HG03575 (cell line): Measurements from ENCODE around the gene COL18A1.

ENCODE experiments used
- ATAC-seq: cut with Tn5 transposase; IDR thresholded peaks from one replicate; pipeline ENCODE4 v1.9.1; 2021; ENCODE audit not compliant: unreplicated experiment, insufficient number of reproducible peaks, low FRiP score; ENCODE audit errors: extremely low read depth

Gene COL18A1

DNA sequence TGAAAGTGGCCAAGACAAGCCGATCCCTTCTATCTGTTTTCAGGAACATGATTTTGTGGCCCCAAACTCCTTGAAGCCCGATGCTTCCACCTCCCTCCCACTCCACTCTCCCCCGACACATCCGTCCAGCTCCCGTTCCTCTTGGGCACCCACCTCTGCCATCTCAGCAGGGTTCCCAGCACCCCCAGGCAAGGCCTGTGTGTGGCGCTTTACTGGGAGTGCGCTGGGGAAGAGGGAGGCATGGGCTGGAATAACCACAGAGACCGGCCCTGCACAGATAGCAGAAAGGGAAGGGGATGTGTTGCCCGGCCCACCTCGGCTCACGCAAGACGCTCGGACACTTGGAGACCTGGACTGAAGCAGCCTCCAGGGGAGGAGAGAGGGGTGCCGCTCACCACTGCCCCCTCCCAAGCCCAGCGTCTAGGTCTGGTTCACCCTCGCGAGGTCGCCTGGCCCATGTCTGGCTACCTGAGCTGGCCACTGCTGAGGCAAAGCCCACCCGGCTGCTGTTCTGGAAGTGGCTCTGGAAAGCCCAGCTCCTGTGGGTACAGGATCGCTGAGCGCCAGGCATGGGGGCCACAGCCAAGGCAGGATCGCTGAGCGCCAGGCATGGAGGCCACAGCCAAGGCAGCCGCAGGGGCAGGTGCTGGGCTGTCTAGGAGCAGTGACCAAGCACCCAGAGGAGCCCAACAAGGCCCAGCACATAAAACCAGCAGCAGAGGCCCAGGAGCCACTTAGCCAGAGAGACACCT, 23.8 kb upstream of the COL18A1 start:
- ATAC-seq, result no peak

DNA sequence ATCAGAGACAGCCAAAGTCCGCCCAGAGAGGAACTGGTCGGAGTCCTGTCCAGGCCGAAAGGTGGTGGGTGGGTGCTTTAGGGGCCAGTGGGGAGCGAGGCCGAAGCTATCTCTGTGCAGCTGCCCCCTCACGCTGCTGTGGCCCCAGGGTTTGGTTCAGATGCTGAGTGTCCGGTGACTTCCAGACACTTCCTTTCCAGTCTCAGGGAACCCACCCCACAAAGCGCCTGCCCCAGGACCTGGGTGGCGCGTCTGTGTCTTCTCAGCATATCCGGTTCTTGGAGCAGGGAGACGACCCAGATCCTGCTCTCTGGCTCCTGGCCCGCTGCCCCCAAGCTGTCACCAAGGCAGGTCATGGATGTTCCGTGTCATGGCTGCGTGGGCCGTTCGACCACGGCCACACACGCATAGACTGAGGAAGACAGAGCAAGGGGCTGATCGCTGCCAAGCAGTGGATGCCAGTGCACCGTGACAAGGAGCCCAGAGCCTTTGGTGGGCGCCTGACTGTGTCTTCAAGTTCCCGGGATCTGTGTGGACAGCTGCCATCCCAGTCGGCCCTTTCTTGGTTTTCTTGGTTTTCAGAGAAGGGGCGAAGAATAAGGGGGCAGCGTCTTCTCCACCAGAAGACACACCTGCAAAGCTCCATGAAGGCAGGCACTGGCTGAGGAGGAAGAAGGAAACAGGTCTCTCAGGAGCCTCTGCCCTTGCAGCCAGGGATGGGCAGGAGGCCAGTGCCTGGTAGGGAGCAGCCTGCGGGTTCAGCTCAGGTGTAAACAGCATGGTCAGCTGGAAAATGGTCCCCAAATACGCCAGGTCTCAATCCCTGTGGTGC, 22.9 kb upstream of the COL18A1 start:
- ATAC-seq, result no peak

- ATAC-seq, result no peak
These were observed 22.3 kb upstream of the COL18A1 start for GRCh38 chr21:45382697-45382997.

DNA sequence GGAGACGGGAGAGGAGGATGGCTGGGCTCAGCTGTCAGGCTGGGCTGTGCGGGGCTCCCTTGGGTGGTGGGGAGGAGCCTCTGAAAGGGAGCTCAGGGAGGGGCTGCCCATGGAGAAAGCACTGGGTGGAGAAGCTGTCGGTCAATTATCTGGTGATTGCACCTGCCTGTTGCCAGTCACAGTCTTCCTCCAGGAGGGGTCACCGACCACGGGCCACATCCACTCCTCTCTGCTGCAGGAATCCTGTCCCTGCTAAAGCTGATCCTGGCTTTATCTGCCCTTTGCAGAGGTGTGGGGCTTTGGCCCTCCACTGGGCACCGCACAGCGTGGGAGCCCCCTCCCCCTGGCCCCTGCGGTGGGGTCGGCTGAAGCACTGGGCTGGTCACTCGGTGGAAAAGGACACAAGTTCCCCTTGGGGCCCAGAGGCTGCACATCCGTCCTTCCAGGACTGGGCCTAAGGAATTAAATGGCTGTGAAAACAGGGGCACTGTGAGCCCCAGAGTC, 21.8 kb upstream of the COL18A1 start:
- ATAC-seq, result no peak

DNA sequence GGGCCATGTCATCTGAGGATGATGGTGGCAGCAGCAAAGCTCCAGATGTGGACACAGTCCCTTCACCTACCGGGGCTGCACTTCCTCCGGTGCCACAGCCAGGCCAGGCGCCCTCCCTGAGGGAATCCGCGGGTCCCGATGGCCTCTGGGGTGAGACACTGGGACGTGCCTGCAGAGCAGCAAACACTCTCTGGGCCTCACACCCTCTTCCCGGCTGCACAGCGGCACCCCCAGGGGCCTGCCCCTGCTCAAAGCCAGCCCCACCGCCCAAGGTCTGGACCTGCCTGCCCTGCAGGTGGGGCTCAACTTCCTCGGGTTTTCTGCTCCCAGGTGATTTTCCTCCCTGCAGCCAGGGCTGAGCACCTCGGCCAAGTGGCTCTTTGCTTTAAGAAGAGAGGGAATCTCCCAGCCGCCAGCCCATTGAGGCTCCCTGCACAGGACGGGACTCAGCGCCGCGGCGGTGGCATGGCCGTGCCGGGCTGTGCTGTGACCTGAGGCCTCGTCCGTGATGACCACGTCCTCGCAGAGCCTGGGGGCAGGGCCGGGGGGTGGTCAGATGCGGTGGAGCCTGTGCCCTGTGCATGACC, 21.3 kb upstream of the COL18A1 start:
- ATAC-seq, result no peak

- no peak for ATAC-seq
These were observed 20.1 kb upstream of the COL18A1 start for GRCh38 chr21:45384656-45385548.

DNA sequence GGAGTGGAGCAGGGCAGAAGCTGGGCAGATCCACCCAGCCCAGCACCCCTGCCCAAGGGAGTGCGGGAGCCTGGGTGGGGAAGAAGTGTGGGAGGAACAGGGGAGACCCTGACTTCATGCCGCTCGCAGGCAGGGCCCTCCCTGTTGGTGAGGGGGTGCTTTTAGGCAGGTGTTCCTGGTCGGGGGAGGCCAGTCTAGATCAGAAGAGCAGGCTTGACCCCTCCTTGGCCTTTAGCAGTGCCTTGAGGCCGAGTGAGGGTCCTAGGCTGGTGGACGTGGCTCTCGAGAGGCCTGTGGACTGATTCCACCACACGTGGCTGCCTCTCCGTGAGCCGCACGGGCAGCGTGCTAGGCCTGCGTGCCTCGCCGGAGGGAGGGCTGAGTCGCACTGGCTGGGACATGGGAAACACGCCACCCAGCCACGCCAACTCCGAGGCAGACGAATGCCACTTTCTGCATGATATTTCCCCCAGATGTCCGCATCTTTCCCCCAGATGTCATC, 19.4 kb upstream of the COL18A1 start:
- no peak for ATAC-seq

GRCh38 chr21:45386336-45386727, 18.6 kb upstream of the COL18A1 start:
- ATAC-seq, result no peak

DNA sequence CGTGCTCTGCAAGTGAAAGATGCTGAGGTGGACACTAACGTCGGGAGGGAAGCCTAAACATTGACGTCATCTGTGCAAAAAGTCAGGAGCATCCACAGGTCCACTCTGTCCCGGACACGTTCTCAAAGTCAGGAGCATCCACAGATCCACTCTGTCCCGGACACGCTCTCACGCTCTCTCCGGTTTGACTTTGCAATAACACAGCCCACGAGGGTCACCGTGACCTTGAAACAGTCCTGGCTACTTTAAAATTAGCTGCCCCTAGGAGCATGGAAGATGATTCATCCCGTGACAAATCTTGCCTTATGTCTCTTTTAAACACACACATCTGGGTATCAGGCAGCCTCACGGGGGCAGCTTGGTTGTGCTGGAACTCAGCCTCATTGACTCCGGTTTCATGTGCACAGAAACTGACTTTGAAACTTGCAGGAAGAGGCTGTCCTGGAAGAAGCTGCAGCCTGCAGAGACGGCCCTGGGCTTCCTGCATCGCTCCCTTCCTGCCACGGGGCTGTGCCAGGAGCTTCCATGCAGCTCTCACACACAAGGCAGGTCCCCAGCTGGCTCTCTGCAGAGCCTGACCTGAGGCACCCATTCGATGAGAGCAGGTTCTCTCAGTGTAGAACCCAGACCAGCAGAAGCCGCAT, 18.1 kb upstream of the COL18A1 start:
- no peak for ATAC-seq

- no peak for ATAC-seq
These were observed 17.5 kb upstream of the COL18A1 start for GRCh38 chr21:45387506-45387905.

DNA sequence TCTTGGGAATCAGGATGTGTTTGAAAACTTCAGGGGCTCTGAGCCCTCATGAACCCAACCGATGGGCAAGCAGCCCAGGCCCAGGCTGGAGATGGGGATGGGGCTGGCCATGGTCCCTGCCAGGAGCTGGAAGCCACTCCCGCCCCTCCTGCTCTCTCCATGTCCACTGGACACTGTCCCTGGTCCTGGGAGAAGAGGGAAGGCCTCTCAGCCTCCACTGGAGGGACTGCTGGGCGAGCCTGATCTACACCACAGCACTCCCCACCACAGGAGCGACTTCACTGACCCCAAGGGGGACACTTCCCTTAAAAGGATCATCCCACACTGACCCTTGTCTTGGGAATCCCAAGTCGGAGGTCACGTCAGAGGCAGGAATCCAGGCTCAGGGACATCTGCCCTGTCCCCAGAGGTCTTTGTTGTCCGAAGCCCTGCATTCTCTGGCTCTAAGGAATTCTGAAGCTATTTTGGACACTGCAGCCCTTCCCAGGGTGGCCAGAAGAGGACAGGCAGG, 16.9 kb upstream of the COL18A1 start:
- no peak for ATAC-seq

DNA sequence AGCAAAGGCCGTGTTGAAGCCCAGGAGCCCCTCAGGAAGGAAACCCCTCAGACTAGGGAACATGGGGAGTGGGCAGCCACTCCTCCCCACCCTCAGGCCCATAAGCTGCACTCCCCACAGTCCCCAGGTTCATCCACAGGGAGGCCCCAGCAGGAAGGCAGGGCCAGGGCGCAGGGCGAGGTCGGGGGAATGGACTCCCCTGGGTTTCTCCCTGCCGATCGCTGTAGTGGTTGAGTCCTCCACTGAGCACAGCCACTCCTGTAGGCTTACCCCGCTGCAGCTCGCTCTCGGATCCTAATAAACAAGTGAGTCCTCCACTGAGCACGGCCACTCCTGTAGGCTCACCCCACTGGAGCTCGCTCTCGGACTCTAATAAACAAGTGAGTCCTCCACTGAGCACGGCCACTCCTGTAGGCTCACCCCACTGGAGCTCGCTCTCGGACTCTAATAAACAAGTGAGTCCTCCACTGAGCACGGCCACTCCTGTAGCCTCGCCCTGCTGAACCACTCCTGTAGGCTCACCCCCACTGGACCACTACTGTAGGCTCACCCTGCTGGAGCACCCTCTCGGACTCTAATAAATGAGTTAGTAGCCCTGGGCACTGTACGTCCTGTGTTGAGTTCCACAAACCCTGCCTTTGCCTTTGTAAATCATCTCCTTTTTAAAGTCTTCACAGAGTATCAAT, 16.2 kb upstream of the COL18A1 start:
- no peak for ATAC-seq

DNA sequence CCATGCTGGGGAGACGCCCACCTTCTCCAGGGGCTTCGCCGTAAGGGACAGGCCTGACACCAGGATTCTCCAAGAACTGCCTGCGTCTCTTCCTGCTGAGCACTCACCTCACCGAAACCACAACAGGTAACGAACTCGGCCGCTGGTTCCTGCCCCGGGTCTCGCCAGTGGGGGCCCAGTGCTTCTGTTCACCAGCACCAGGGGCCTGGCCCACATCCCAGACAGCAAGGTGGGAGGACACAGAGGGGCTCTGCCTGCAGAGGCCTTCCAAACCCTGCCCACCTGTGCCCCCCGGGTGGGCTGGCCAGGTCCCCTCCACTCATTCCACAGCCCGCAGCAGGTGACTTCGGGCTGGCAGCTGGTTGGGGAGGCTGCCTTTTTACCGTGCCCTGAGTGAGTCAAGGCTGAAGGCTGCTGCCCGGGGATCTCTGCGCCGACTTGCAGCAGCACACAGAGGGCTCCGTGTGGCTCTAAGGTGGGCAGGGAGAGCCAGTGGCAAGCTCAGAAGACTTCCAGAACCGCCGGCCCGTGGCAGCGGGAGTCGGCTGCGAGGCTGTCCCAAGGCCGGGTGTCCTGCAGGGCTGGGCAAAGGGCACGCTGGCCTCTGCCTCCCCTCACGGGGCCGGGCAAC, 14.7 kb upstream of the COL18A1 start:
- ATAC-seq, result no peak

DNA sequence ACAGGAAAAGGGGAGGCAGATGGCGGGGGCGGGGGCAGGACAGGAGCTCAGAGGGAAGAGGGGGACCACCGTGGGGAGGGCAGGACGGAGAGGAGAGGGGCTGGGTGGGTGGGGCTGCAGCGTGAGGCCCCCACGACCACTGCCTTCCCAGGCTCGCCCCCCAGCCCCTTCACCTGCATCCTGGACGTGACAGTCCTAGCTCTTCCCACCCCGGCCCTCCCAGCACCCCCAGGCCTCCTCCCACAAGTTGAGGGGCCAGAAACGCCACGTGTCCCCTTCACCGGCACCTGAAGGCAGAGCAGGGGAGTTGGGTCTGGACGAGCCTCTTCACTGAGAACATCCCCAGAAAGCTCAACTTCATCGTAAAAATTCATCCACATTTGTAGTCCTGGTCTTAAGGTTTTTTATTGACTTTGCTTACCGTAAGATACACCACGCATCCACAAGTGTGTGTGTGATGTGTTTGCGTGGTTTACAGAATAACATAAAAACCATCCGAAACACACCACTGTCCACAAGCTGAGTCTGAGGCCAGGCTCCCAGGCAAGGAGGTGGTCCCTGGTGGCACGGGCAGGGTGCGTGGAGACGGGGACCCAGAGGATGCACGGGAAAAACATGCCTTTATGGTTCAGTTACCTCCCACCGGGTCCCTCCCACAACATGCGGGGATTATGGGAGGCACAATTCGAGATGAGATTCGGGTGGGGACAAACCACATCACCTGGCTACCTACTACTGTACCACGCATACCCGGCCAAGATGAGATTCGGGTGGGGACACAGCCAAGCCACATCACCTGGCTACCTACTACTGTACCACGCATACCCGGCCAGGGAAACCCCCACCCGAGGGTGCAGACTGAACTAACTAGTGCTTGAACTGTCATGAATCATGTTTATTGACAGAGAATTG, 13.9 kb upstream of the COL18A1 start:
- no peak for ATAC-seq

- ATAC-seq, result no peak
These were observed 13.0 kb upstream of the COL18A1 start for GRCh38 chr21:45391743-45392572.

DNA sequence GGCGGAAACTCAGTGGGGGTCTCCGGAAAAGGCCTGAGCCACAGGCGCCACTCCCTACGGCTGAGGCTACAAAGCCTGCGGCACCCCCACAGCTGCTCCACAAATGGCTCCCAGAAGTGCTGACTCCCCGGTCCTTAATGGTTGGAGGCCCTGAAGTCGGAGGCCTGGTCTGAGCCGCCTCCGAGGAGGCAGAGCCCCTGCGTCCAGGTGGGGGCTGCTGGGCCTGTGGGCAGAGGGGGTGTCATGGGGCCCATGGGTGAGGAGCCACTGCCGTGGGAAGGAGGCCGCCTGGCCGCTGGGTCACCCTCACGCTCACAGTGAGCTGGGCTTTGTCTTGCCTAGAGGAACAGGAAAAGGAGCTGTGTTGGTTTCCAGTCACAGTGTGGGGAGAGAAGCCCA, 12.4 kb upstream of the COL18A1 start:
- no peak for ATAC-seq
